Endothelial cell (in vitro differentiated cells): ENCODE measurements around the gene UFC1. TPM values are rescaled to one million over a fixed set of nuclear protein-coding genes. Genes with fewer than 3 reads are reported as not detected.

Experiments used
- DNase-seq: peaks from one replicate; pipeline ENCODE4 v3.0.0; 2021; ENCODE audit warnings: low spot score
- H3K27ac Mint-ChIP-seq: one replicate; pipeline ENCODE4 v1.8.0; 2021; ENCODE audit warnings: mixed read lengths, inconsistent platforms; ENCODE audit not compliant: unreplicated experiment
- H3K27me3 Mint-ChIP-seq: one replicate; pipeline ENCODE4 v1.8.0; 2021; ENCODE audit warnings: mild to moderate bottlenecking, moderate library complexity, mixed read lengths, inconsistent platforms; ENCODE audit not compliant: unreplicated experiment
- H3K36me3 Mint-ChIP-seq: one replicate; pipeline ENCODE4 v1.8.0; 2021; ENCODE audit warnings: mild to moderate bottlenecking, low read depth, mixed read lengths, inconsistent platforms; ENCODE audit not compliant: unreplicated experiment
- H3K4me1 Mint-ChIP-seq: one replicate; pipeline ENCODE4 v1.8.0; 2021; ENCODE audit warnings: mild to moderate bottlenecking, mixed read lengths, inconsistent platforms; ENCODE audit not compliant: unreplicated experiment
- H3K4me3 Mint-ChIP-seq: one replicate; pipeline ENCODE4 v1.8.0; 2021; ENCODE audit warnings: mild to moderate bottlenecking, mixed read lengths, inconsistent platforms; ENCODE audit not compliant: unreplicated experiment
- H3K9me3 Mint-ChIP-seq: one replicate; pipeline ENCODE4 v1.8.0; 2021; ENCODE audit warnings: mixed read lengths, inconsistent platforms; ENCODE audit not compliant: unreplicated experiment
- total RNA-seq: library from RNA; stranded (reverse); fragmentation: NEBNext Ultra II Directional; extraction: Animal tissue kit (Norgen Biotek cat#: 25700); gene quantifications from one replicate; pipeline ENCODE4 v1.2.1, GENCODE V29; 2021; ENCODE audit not compliant: unreplicated experiment
- TF ChIP-seq, protein P1 (sequence below): fragments of 200-600 bp; sonication (generic); IDR thresholded peaks from one replicate; pipeline ENCODE4 v1.5.0; 2021; ENCODE audit warnings: antibody characterized with exemption; ENCODE audit not compliant: unreplicated experiment

UFC1 gene
- total RNA-seq, 1 donor from 2014 or later = 124 TPM

DNA sequence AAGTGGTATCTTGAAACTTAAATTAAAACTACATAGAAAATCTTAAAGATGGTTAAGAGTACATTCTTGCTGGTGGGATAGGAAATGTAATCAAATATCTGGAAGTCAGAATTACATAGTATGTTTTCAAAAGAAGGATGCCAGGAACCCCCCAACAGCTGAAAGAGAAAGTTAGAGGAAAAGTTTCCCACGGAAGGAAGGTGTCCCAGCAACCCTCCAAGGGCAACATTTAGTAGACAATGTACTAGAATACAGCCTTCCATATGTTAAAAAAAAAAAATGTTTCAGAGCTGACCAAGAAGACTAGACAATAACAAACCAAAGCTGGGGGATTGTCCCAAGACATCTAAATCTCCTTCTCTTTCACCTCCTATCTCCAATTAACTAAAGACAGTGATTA is 23.5 kb upstream of the UFC1 start:
- TF ChIP-seq, protein P1, sequence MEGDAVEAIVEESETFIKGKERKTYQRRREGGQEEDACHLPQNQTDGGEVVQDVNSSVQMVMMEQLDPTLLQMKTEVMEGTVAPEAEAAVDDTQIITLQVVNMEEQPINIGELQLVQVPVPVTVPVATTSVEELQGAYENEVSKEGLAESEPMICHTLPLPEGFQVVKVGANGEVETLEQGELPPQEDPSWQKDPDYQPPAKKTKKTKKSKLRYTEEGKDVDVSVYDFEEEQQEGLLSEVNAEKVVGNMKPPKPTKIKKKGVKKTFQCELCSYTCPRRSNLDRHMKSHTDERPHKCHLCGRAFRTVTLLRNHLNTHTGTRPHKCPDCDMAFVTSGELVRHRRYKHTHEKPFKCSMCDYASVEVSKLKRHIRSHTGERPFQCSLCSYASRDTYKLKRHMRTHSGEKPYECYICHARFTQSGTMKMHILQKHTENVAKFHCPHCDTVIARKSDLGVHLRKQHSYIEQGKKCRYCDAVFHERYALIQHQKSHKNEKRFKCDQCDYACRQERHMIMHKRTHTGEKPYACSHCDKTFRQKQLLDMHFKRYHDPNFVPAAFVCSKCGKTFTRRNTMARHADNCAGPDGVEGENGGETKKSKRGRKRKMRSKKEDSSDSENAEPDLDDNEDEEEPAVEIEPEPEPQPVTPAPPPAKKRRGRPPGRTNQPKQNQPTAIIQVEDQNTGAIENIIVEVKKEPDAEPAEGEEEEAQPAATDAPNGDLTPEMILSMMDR = no peak
- Mint-ChIP-seq H3K4me1 (peaks cover 60% of the 10 kb centered on the region), H3K9me3 (no peaks in the 10 kb centered on the region), H3K27ac (peak overlapping the region; percentile 80), H3K27me3 (peaks cover 7% of the 10 kb centered on the region), H3K36me3 (peaks cover 36% of the 10 kb centered on the region), H3K4me3 (peak overlapping the region; percentile 96)
- DNase-seq = no peak

DNA sequence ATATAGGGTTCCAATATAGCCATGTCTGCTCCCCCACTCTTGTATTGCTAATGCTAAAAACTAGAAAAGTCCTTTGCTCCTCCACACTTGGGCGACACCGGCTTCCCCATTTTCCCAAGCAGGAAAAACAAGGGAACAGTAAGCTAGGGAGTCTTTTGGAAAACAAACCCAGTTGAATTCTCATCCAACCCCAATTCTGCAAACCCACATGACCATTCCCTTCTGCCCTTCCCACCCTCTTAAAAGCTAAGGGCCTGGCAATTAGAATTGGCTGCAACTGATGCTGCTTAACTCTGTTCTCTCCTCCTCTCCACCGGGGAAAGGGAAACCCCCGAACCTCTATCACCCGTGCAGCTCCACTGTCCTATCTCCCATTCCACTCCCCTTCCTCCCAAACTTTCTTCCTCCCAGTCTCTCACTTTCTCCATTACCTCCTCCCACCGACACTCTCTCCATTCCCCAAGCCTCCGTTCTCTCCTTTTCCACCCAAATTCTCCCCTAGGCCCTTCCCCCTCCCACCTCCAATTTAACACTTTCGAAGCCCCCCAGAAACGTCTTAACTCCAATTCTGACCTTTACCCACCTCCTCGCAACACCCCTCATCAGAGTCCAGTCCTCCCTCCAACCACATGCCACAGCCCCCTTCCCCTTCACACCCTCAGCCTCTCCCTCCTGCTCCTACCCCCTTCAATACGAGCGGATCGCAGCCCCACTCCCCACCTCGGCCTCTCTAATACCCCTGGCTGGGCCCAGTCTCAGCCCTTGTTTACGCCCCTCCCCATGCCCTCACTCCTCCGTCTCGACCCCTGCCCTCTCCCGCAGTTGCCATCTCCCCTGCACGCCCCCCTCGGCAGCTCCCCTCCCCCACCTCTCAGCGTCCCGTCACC is 22.0 kb upstream of the UFC1 start:
- peak overlapping the region; percentile 96 for H3K4me3 Mint-ChIP-seq
- TF ChIP-seq, protein P1 = no peak
- H3K36me3 Mint-ChIP-seq = peaks cover 30% of the 10 kb centered on the region
- peaks cover 65% of the 10 kb centered on the region for H3K4me1 Mint-ChIP-seq
- H3K27me3 Mint-ChIP-seq = peaks cover 7% of the 10 kb centered on the region
- H3K9me3 Mint-ChIP-seq = no peaks in the 10 kb centered on the region
- peak overlapping the region; percentile 80 for H3K27ac Mint-ChIP-seq
- no peak for DNase-seq

DNA sequence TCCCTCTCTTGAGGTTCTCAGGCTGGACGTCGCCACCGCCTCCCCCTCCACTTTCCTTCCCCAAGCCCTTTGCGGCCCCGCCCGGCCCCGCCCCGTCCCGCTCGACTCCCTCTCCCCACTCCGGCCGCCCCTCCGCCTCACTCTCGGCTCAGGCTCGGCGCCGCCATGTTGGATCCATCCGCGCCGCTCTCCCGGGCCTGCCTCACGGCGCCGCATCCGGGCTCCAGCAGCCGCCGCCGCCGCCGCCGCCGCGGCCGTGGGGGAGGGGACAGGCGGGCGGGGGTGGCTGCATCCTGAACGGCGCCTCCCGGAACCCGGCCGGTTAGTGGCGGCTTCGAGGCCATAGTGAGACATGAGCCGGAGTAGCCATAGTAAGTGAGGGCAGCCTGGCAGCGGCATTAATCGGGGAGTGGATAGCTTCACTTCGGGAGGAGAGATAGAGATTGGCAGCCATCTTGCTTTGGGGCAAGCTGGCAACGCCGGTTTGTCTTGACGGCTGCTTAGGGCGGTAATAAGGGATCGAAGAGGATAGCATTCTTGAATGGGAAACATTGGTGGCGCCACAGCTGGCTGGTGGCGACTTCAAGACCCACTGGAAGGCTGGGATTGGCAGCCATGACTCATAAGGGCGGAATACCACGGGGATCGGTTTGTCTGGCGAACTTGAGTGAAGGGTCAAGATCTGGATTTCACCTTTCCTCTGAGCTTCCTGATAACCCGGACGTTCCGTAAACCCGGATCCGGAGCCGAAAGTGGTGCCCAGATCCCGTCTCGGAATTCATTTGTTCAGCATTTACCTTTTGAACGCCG is 21.2 kb upstream of the UFC1 start, which contains the start of gene DEDD:
TSS of gene DEDD (minus strand) at position 258 of the 810 bp plus-strand sequence. CDS start 8,205 bp downstream, outside the sequence.
- Mint-ChIP-seq H3K4me3 (peak within 1 kb of the TSS; percentile 96), H3K4me1 (peaks cover 64% of the 10 kb centered on the region), H3K36me3 (peaks cover 23% of the 10 kb centered on the region), H3K27ac (peak within 1 kb of the TSS; percentile 80), H3K27me3 (peaks cover 7% of the 10 kb centered on the region), H3K9me3 (no peaks in the 10 kb centered on the region)
- peak; percentile 91 for DNase-seq
- TF ChIP-seq, protein P1 = no peak

DNA sequence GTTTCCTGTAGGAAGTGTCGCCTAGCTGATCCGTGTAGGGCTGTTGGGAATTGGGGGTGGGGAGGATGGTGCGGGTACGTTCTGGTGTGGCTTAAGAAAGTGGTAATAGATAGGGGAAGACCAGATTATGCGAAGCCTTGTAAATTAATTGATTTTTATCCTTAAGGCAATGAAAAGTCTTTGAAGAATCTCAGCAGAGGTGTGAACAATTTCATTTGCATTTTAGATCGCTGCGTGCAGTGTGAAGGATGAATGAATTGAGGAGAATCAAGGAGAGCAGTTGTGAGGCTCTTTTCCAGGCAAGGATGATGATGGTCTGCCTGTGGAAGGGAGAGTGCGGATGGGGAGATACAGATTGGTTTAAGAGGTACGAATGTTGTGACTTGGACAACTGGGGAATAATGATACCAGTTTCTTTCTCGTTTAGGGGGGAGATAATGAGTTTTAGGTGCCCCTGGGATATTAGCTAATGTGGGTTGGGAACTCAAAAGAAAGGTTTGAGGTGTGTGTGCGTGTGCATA is 20.5 kb upstream of the UFC1 start:
- Mint-ChIP-seq H3K4me3 (no peak overlapping the region), H3K4me1 (peaks cover 65% of the 10 kb centered on the region), H3K27ac (no peak overlapping the region), H3K36me3 (peaks cover 17% of the 10 kb centered on the region), H3K27me3 (peaks cover 7% of the 10 kb centered on the region), H3K9me3 (no peaks in the 10 kb centered on the region)
- TF ChIP-seq, protein P1 = no peak
- DNase-seq = no peak
